GM12878 (cell line): ENCODE data around the gene PTBP3. TPM values are rescaled to one million over a fixed set of nuclear protein-coding genes. Genes with fewer than 3 reads are reported as not detected.
"Not testable (repeated sequence)": the region's sequence is repeated elsewhere in the genome, so short reads cannot be mapped to it uniquely, and the experiment has no call there.

Experiments used
- ATAC-seq: fragments of 200-7000 bp; cut with Tn5 transposase; 3 replicates; pipeline ENCODE4 v1.9.1; 2020; ENCODE audit warnings: mild to moderate bottlenecking, moderate library complexity
- BruUV-seq: library from RNA; stranded (reverse); fragments of 400-500 nt; replicated peaks from 2 replicates; lab custom pipeline; 2021; lab: Mats Ljungman, UMichigan
- CTCF ChIA-PET: fragments of 300-600 bp; sonication (Branson Sonifier 250); formaldehyde crosslinking; extraction: SDS; loops from one replicate; lab custom pipeline; 2021; ENCODE audit warnings: inconsistent platforms; lab: Yijun Ruan, JAX
- POLR2A ChIA-PET: fragments of 350-600 bp; formaldehyde crosslinking; extraction: SDS; loops from one replicate; lab custom pipeline; 2021; ENCODE audit warnings: inconsistent platforms; lab: Charles Lee
- RAD21 ChIA-PET: fragments of 300-600 bp; sonication (Branson Sonifier 250); formaldehyde crosslinking; loops from one replicate; lab custom pipeline; 2023; ENCODE audit warnings: antibody characterized with exemption; ENCODE audit not compliant: unreplicated experiment; lab: Charles Lee
- SMC1A ChIA-PET: fragments of 300-600 bp; sonication (Branson Sonifier 250); formaldehyde crosslinking; loops from one replicate; lab custom pipeline; 2023; ENCODE audit not compliant: unreplicated experiment, uncharacterized antibody; lab: Charles Lee
- DNase-seq: peaks from one replicate; pipeline ENCODE4 v3.0.0-alpha.2; 2011; ENCODE audit warnings: low read depth, low spot score
- FAIRE-seq: peaks from 3 replicates; lab custom pipeline; 2011; peaks lifted over from hg19 to GRCh38; lab: Jason Lieb, UNC
- H2AFZ ChIP-seq: 2 replicates; pipeline ENCODE4 v1.6.0; 2011; ENCODE audit warnings: low read depth, low read length, control low read depth; ENCODE audit not compliant: control insufficient read depth
- H3K27ac ChIP-seq: 2 replicates; pipeline ENCODE4 v1.5.1; 2011; ENCODE audit warnings: control low read depth; ENCODE audit not compliant: control insufficient read depth, insufficient read depth
- H3K27me3 ChIP-seq, 2 experiments: replicated peaks in 1 of 2; 2 replicates each; pipeline versions ENCODE4 v1.6.0 to v1.6.1; 2011; ENCODE audit warnings: low read length in 1 of 2; ENCODE audit not compliant: control insufficient read depth in 2 of 2, insufficient read depth in 2 of 2
- H3K36me3 ChIP-seq, 2 experiments: 2 replicates each; pipeline ENCODE4 v1.5.1; 2011; ENCODE audit warnings: low read length in 1 of 2; ENCODE audit not compliant: control insufficient read depth in 2 of 2, insufficient read depth in 2 of 2
- H3K4me1 ChIP-seq: 2 replicates; pipeline ENCODE4 v1.6.1; 2011; ENCODE audit warnings: mild to moderate bottlenecking, low read length, moderate library complexity, mixed read lengths; ENCODE audit not compliant: control insufficient read depth, insufficient read depth
- H3K4me2 ChIP-seq: 2 replicates; pipeline ENCODE4 v1.6.0; 2011; ENCODE audit warnings: control low read depth; ENCODE audit not compliant: control insufficient read depth, insufficient read depth
- H3K4me3 ChIP-seq: fragments of 200-600 bp; sonication (generic); 2 replicates; pipeline ENCODE4 v1.5.1; 2016
- H3K79me2 ChIP-seq: 2 replicates; pipeline ENCODE4 v1.6.0; 2011; ENCODE audit warnings: low read length; ENCODE audit not compliant: control insufficient read depth, insufficient read depth
- H3K9ac ChIP-seq: 2 replicates; pipeline ENCODE4 v1.8.0; 2011; ENCODE audit warnings: low read length, control low read depth, mixed read lengths; ENCODE audit not compliant: control insufficient read depth, insufficient read depth
- H3K9me3 ChIP-seq: replicated peaks from 3 replicates; pipeline ENCODE4 v1.5.1; 2011; ENCODE audit warnings: mild to moderate bottlenecking, low read length; ENCODE audit not compliant: control insufficient read depth, insufficient read depth
- H4K20me1 ChIP-seq: 2 replicates; pipeline ENCODE4 v1.6.0; 2011; ENCODE audit not compliant: control insufficient read depth, insufficient read depth
- BCL3 ChIP-seq: IDR thresholded peaks from 2 replicates; pipeline ENCODE4 v1.6.1; 2011; ENCODE audit warnings: borderline replicate concordance, low read depth, mild to moderate bottlenecking, moderate library complexity, low read length; ENCODE audit not compliant: insufficient read depth, poor library complexity, severe bottlenecking
- CBX5 ChIP-seq: sonication (generic); IDR thresholded peaks from 2 replicates; pipeline ENCODE4 v1.6.1; 2016; ENCODE audit warnings: low read depth, moderate library complexity, mild to moderate bottlenecking, inconsistent platforms
- JUNB ChIP-seq: IDR thresholded peaks from 2 replicates; pipeline ENCODE4 v1.6.1; 2016; ENCODE audit warnings: antibody characterized with exemption, mild to moderate bottlenecking
- MLLT1 ChIP-seq: fragments of 450-650 bp; IDR thresholded peaks from 2 replicates; pipeline ENCODE4 v1.6.1; 2016; ENCODE audit warnings: mild to moderate bottlenecking
- PRDM15 ChIP-seq: fragments of 450-650 bp; formaldehyde crosslinking; IDR thresholded peaks from 2 replicates; pipeline ENCODE4 v1.4.0; 2020; ENCODE audit warnings: mild to moderate bottlenecking, moderate library complexity
- RFX5 ChIP-seq: IDR thresholded peaks from 2 replicates; pipeline ENCODE4 v1.6.1; 2011; ENCODE audit warnings: low read depth, low read length, improper control_type of control experiment
- SREBF1 ChIP-seq: IDR thresholded peaks from 2 replicates; pipeline ENCODE4 v1.6.1; 2012; ENCODE audit warnings: mild to moderate bottlenecking, low read length
- SRF ChIP-seq, 2 experiments: IDR thresholded peaks; 2 replicates each; pipeline ENCODE4 v1.6.1; 2011; ENCODE audit warnings: low read depth in 2 of 2, low read length in 2 of 2, mild to moderate bottlenecking in 1 of 2, moderate library complexity in 1 of 2
- WGBS: methylation state at CpG from one replicate; pipeline ENCODE4 v1.1.6; 2016; ENCODE audit warnings: low lambda C conversion rate; ENCODE audit not compliant: insufficient replicate concordance, insufficient coverage; ENCODE audit errors: missing lambda C conversion rate; 5-methylcytosine and 5-hydroxymethylcytosine counted together
- in situ Hi-C: fragments of 300-500 bp; cut with MboI; formaldehyde crosslinking; loops from 9 replicates; pipeline ENCODE4 v1.14.3; 2018; ENCODE audit warnings: mixed read lengths
- intact Hi-C: fragments of 100-400 bp; cut with micrococcal nuclease; formaldehyde crosslinking; loops from one replicate; pipeline ENCODE4 v1.14.2; 2022; ENCODE audit not compliant: unreplicated experiment
- polyA plus RNA-seq, 11 experiments: library from polyadenylated mRNA; depleted of rRNA in 4 of 11; unstranded in 6 of 11; stranded (reverse) in 5 of 11; fragments of >200 nt; fragmentation: Nextera tagmentation in 4 of 11; fragmentation: Illumina TruSeq in 1 of 11; extraction: Ambion mirVana in 4 of 11; extraction: Trizol in 1 of 11; gene quantifications; 1 replicate in 1 of 11; 2 replicates in 10 of 11; pipeline versions ENCODE4 v1.2.1 to v1.2.3, GENCODE V29; 2011 to 2016; ENCODE audit warnings: inconsistent platforms in 2 of 11, missing spikeins in 2 of 11, low read depth in 1 of 11
- total RNA-seq, 4 experiments: library from RNA; depleted of rRNA in 3 of 4; stranded (reverse); fragments of >200 nt in 3 of 4; fragmentation: Illumina TruSeq in 1 of 4; extraction: Trizol in 1 of 4; gene quantifications; 2 replicates each; pipeline versions ENCODE4 v1.2.1 to v1.2.3, GENCODE V29; 2013 to 2021

The PTBP3 gene
- total and polyA plus RNA-seq, 10 of the 15 experiments (the other 5 are each of a cell fraction or from before 2014, with no cell fraction given), result 12.5 to 104 (median 52.7) TPM

GRCh38 chr9:112285056-112285455 is 48.4 kb downstream of the PTBP3 start (continued):
- TF ChIP-seq PRDM15 (CRISPR knock-in tag) (no peak), SREBF1 (no peak), JUNB (no peak), MLLT1 (no peak), SRF (IDR thresholded peaks at IDR 0.05; ENCODE audit: low read depth in 2 of 2, low read length in 2 of 2) (no peak)

GRCh38 chr9:112283582-112284253 is 49.7 kb downstream of the PTBP3 start:
- no peaks in the 10 kb centered on the region; the same call in none of the 2 replicates for H3K79me2 ChIP-seq
- no TSS peak for BruUV-seq
- SMC1A ChIA-PET, result no interaction called here
- H2AFZ ChIP-seq, result no peak overlapping the region
- peaks cover 29% of the 10 kb centered on the region; the same call in 2 of the 3 replicates for H3K9me3 ChIP-seq
- TF ChIP-seq RFX5 (no peak), BCL3 (no peak), CBX5 (peak; percentile 99)
- ATAC-seq, result no peak
- no peak overlapping the region for H3K4me2 ChIP-seq
- in situ Hi-C loops, result no loop called here
- FAIRE-seq, result no peak
- H3K36me3 ChIP-seq, result peaks cover 3 to 14% of the 10 kb centered on the region in 2 experiments
- RAD21 ChIA-PET, result no interaction called here
- CTCF ChIA-PET, result no interaction called here
- H3K4me3 ChIP-seq, result no peak overlapping the region
- no peak overlapping the region for H3K9ac ChIP-seq
- intact Hi-C loops, result no loop called here
- WGBS, result 93% methylated on average over 6 of the region's 6 CpGs
- no peaks in the 10 kb centered on the region for H4K20me1 ChIP-seq
- H3K27me3 ChIP-seq, result no peaks in the 10 kb centered on the region
- no peaks in the 10 kb centered on the region for H3K4me1 ChIP-seq
- POLR2A ChIA-PET, result no interaction called here
- no peak overlapping the region for H3K27ac ChIP-seq
- DNase-seq, result no peak

GRCh38 chr9:112282841-112283240 is 50.6 kb downstream of the PTBP3 start:
- SMC1A ChIA-PET, H2AFZ ChIP-seq, CTCF ChIA-PET, H3K4me1 ChIP-seq, DNase-seq, H3K9ac ChIP-seq, H3K27ac ChIP-seq, in situ Hi-C loops, H3K27me3 ChIP-seq, H3K4me2 ChIP-seq, RAD21 ChIA-PET, ATAC-seq, H3K4me3 ChIP-seq, intact Hi-C loops, FAIRE-seq, H4K20me1 ChIP-seq, POLR2A ChIA-PET, H3K79me2 ChIP-seq, BruUV-seq, H3K36me3 ChIP-seq: not testable (repeated sequence)
- 100% methylated on average over 3 of the region's 3 CpGs for WGBS
- H3K9me3 ChIP-seq, result peaks cover 26% of the 10 kb centered on the region; the same call in 2 of the 3 replicates
